Activated CD4-positive, alpha-beta T cell treated with anti-CD3 and anti-CD28 coated beads for 1 hour (primary cell): Measurements from ENCODE around the gene KLHL20.
"Not testable (repeated sequence)": the region's sequence is repeated elsewhere in the genome, so short reads cannot be mapped to it uniquely, and the experiment has no call there.

ENCODE experiments used
- DNase-seq: peaks from one replicate; pipeline ENCODE4 v3.0.0-alpha.2; 2020

KLHL20 gene

GRCh38 chr1:173714759-173715537 lies at the start of gene KLHL20:
Gene KLHL20, plus strand, starts transcription at chr1:173714981. Its CDS starts 1,063 bp downstream, at chr1:173716044.
- DNase-seq = peak; percentile 75

GRCh38 chr1:173666646-173667045 lies 48.1 kb upstream of the KLHL20 start:
- no peak for DNase-seq

- DNase-seq = no peak
These were observed 45.3 kb upstream of the KLHL20 start, which contains the start of gene ANKRD45 for GRCh38 chr1:173669491-173669941. Gene ANKRD45, minus strand, starts transcription at chr1:173669851. Its CDS starts 10,433 bp downstream, at chr1:173659418.

- not testable (repeated sequence) for DNase-seq
These were observed 40.3 kb upstream of the KLHL20 start for GRCh38 chr1:173674496-173674895.

GRCh38 chr1:173680152-173680551 lies 34.6 kb upstream of the KLHL20 start:
- DNase-seq = not testable (repeated sequence)

GRCh38 chr1:173682184-173682583 lies 32.6 kb upstream of the KLHL20 start:
- no peak for DNase-seq

GRCh38 chr1:173683838-173684237 lies 30.9 kb upstream of the KLHL20 start:
- not testable (repeated sequence) for DNase-seq

GRCh38 chr1:173685121-173685520 lies 29.7 kb upstream of the KLHL20 start:
- not testable (repeated sequence) for DNase-seq

- no peak for DNase-seq
These were observed 26.5 kb upstream of the KLHL20 start for GRCh38 chr1:173688300-173688699.

- no peak for DNase-seq
These were observed 21.5 kb upstream of the KLHL20 start for GRCh38 chr1:173693238-173693637.

- not testable (repeated sequence) for DNase-seq
These were observed 13.5 kb upstream of the KLHL20 start for GRCh38 chr1:173701299-173701698.

- no peak for DNase-seq
These were observed 12.0 kb upstream of the KLHL20 start for GRCh38 chr1:173702736-173703135.

- DNase-seq = no peak
These were observed 9.7 kb upstream of the KLHL20 start for GRCh38 chr1:173705117-173705516.

- DNase-seq = no peak
These were observed 6.0 kb upstream of the KLHL20 start for GRCh38 chr1:173708787-173709186.

GRCh38 chr1:173714441-173714758 lies 381 bp upstream of the KLHL20 start:
- DNase-seq = no peak

GRCh38 chr1:173715538-173715844 lies 710 bp downstream of the KLHL20 start:
- DNase-seq = no peak

- DNase-seq = no peak
These were observed 2.5 kb downstream of the KLHL20 start for GRCh38 chr1:173717238-173717637.

GRCh38 chr1:173731331-173731730 lies 16.6 kb downstream of the KLHL20 start:
- not testable (repeated sequence) for DNase-seq

- no peak for DNase-seq
These were observed 19.1 kb downstream of the KLHL20 start for GRCh38 chr1:173733912-173734311.

- DNase-seq = not testable (repeated sequence)
These were observed 21.3 kb downstream of the KLHL20 start for GRCh38 chr1:173736104-173736503.

- no peak for DNase-seq
These were observed 27.6 kb downstream of the KLHL20 start for GRCh38 chr1:173742203-173742886.

GRCh38 chr1:173744651-173745050 lies 29.9 kb downstream of the KLHL20 start:
- DNase-seq = no peak

GRCh38 chr1:173749137-173749536 lies 34.4 kb downstream of the KLHL20 start:
- no peak for DNase-seq

GRCh38 chr1:173753830-173754229 lies 39.0 kb downstream of the KLHL20 start:
- no peak for DNase-seq
